H1 (cell line): ENCODE results near the gene PIGBOS1. TPM values are rescaled to one million over a fixed set of nuclear protein-coding genes. Genes with fewer than 3 reads are reported as not detected.

Experiments used
- CTCF ChIA-PET: fragments of 300-600 bp; sonication (Branson Sonifier 250); formaldehyde crosslinking; loops from one replicate; lab custom pipeline; 2021; ENCODE audit not compliant: partially characterized antibody; lab: Charles Lee
- POLR2A ChIA-PET: fragments of 300-600 bp; sonication (Branson Sonifier 250); formaldehyde crosslinking; loops from one replicate; lab custom pipeline; 2021; ENCODE audit warnings: inconsistent platforms; ENCODE audit not compliant: partially characterized antibody; lab: Charles Lee
- DNase-seq, 2 experiments: peaks; one replicate each; pipeline versions ENCODE4 v3.0.0 to v3.0.0-alpha.2; 2010 to 2022; ENCODE audit warnings: low spot score in 2 of 2, low read depth in 1 of 2, mixed read lengths in 1 of 2
- FAIRE-seq: peaks from 2 replicates; lab custom pipeline; 2011; peaks lifted over from hg19 to GRCh38; lab: Jason Lieb, UNC
- H2AFZ ChIP-seq: 2 replicates; pipeline ENCODE4 v1.8.1; 2012; ENCODE audit warnings: low read length, inconsistent platforms
- H2AK5ac ChIP-seq: 2 replicates; pipeline ENCODE4 v1.6.1; 2013; ENCODE audit warnings: low read depth, low read length
- H2BK120ac ChIP-seq: replicated peaks from 2 replicates; pipeline ENCODE3; 2013; ENCODE audit warnings: low read depth, low read length, inconsistent platforms
- H2BK12ac ChIP-seq: 2 replicates; pipeline ENCODE4 v1.6.1; 2013; ENCODE audit warnings: low read depth, low read length
- H2BK15ac ChIP-seq: 2 replicates; pipeline ENCODE4 v1.6.1; 2013; ENCODE audit warnings: low read length
- H2BK20ac ChIP-seq: 2 replicates; pipeline ENCODE4 v1.6.1; 2013; ENCODE audit warnings: low read length
- H2BK5ac ChIP-seq: 2 replicates; pipeline ENCODE4 v1.6.1; 2013; ENCODE audit warnings: low read depth, low read length
- H3K14ac ChIP-seq: 2 replicates; pipeline ENCODE4 v1.6.1; 2013; ENCODE audit warnings: inconsistent platforms; ENCODE audit not compliant: insufficient read length
- H3K18ac ChIP-seq: 2 replicates; pipeline ENCODE4 v1.6.1; 2013; ENCODE audit warnings: low read length; ENCODE audit errors: extremely low read depth
- H3K23ac ChIP-seq: 2 replicates; pipeline ENCODE4 v1.6.1; 2013; ENCODE audit warnings: inconsistent platforms; ENCODE audit not compliant: insufficient read length
- H3K23me2 ChIP-seq: 2 replicates; pipeline ENCODE4 v1.6.1; 2013; ENCODE audit warnings: low read depth, low read length
- H3K27ac ChIP-seq: 2 replicates; pipeline ENCODE4 v1.6.1; 2011; ENCODE audit warnings: low read depth, low read length, inconsistent platforms
- H3K27me3 ChIP-seq, 4 experiments: replicated peaks in 1 of 4; 1 replicate in 1 of 4; 2 replicates in 3 of 4; pipeline versions ENCODE4 v1.6.1 to v1.8.1; 2011 to 2013; ENCODE audit warnings: low read length in 3 of 4, mild to moderate bottlenecking in 3 of 4, inconsistent platforms in 2 of 4, mixed read lengths in 2 of 4, moderate library complexity in 1 of 4; ENCODE audit not compliant: control insufficient read depth in 3 of 4, insufficient read depth in 3 of 4; ENCODE audit errors: extremely low read depth in 1 of 4
- H3K36me3 ChIP-seq, 4 experiments: 2 replicates each; pipeline versions ENCODE4 v1.6.1 to v1.8.1; 2011 to 2013; ENCODE audit warnings: mild to moderate bottlenecking in 4 of 4, low read length in 3 of 4, moderate library complexity in 2 of 4, control low read depth in 1 of 4, inconsistent platforms in 1 of 4; ENCODE audit not compliant: insufficient read depth in 4 of 4, control insufficient read depth in 2 of 4
- H3K4ac ChIP-seq: replicated peaks from 2 replicates; pipeline ENCODE3; 2013; ENCODE audit warnings: low read length, low read depth, mixed read lengths, inconsistent platforms; ENCODE audit not compliant: insufficient read length
- H3K4me1 ChIP-seq, 4 experiments: replicated peaks in 1 of 4; 1 replicate in 1 of 4; 2 replicates in 3 of 4; pipeline versions ENCODE4 v1.6.1 to v1.8.1; 2011 to 2013; ENCODE audit warnings: low read length in 3 of 4, inconsistent platforms in 2 of 4, mixed read lengths in 1 of 4; ENCODE audit not compliant: insufficient read depth in 4 of 4, control insufficient read depth in 3 of 4
- H3K4me2 ChIP-seq, 2 experiments: 2 replicates each; pipeline versions ENCODE4 v1.6.1 to v1.8.1; 2011 to 2013; ENCODE audit warnings: low read depth in 2 of 2, low read length in 2 of 2, control low read depth in 1 of 2, inconsistent platforms in 1 of 2, mild to moderate bottlenecking in 1 of 2; ENCODE audit not compliant: insufficient read depth in 1 of 2
- H3K4me3 ChIP-seq, 4 experiments: fragments of 200-600, 300-600 bp in 1 of 4; sonication (generic), shearing (Covaris generic), sonication (Bioruptor Twin) in 1 of 4; 2 replicates each; pipeline versions ENCODE4 v1.5.1 to v1.8.1; 2011 to 2016; ENCODE audit warnings: low read length in 4 of 4, low read depth in 3 of 4, control low read depth in 2 of 4, inconsistent platforms in 2 of 4, mild to moderate bottlenecking in 2 of 4, mixed read lengths in 1 of 4, moderate library complexity in 1 of 4; ENCODE audit not compliant: insufficient read depth in 2 of 4; ENCODE audit errors: extremely low read depth in 1 of 4
- H3K56ac ChIP-seq: replicated peaks from 2 replicates; pipeline ENCODE3; 2013; ENCODE audit warnings: low read depth, mild to moderate bottlenecking, mixed read lengths, low read length, inconsistent platforms; ENCODE audit not compliant: insufficient read length
- H3K79me1 ChIP-seq: 2 replicates; pipeline ENCODE4 v1.6.1; 2013; ENCODE audit warnings: low read depth, low read length, control low read depth
- H3K79me2 ChIP-seq, 2 experiments: 2 replicates each; pipeline versions ENCODE4 v1.6.1 to v1.8.1; 2012 to 2013; ENCODE audit warnings: low read length in 2 of 2, mild to moderate bottlenecking in 2 of 2, inconsistent platforms in 1 of 2; ENCODE audit not compliant: insufficient read depth in 2 of 2, control insufficient read depth in 1 of 2
- H3K9ac ChIP-seq, 4 experiments: replicated peaks in 1 of 4; 1 replicate in 1 of 4; 2 replicates in 3 of 4; pipeline versions ENCODE4 v1.6.1 to v1.8.1; 2011 to 2013; ENCODE audit warnings: low read depth in 3 of 4, low read length in 3 of 4, control low read depth in 2 of 4, mild to moderate bottlenecking in 2 of 4, moderate library complexity in 2 of 4, inconsistent platforms in 1 of 4; ENCODE audit errors: extremely low read depth in 1 of 4
- H3K9me3 ChIP-seq, 2 experiments: 2 replicates each; pipeline versions ENCODE4 v1.6.1 to v1.8.1; 2012 to 2013; ENCODE audit warnings: mild to moderate bottlenecking in 2 of 2, moderate library complexity in 2 of 2, control low read depth in 1 of 2, inconsistent platforms in 1 of 2, low read depth in 1 of 2, low read length in 1 of 2, mixed read lengths in 1 of 2; ENCODE audit not compliant: insufficient read depth in 2 of 2
- H4K20me1 ChIP-seq, 2 experiments: replicated peaks in 1 of 2; 2 replicates each; pipeline versions ENCODE3 to v1.8.1; 2011 to 2013; ENCODE audit warnings: inconsistent platforms in 2 of 2, low read length in 2 of 2, mild to moderate bottlenecking in 1 of 2; ENCODE audit not compliant: insufficient read depth in 2 of 2, control insufficient read depth in 1 of 2
- H4K5ac ChIP-seq: 2 replicates; pipeline ENCODE4 v1.6.1; 2013; ENCODE audit warnings: low read length, low read depth, mixed read lengths, inconsistent platforms; ENCODE audit not compliant: insufficient read length
- H4K8ac ChIP-seq: 2 replicates; pipeline ENCODE4 v1.8.0; 2013; ENCODE audit warnings: mild to moderate bottlenecking, moderate library complexity, low read length, inconsistent platforms; ENCODE audit not compliant: insufficient read depth; ENCODE audit errors: extremely low read depth
- H4K91ac ChIP-seq: replicated peaks from 2 replicates; pipeline ENCODE3; 2013; ENCODE audit warnings: low read length, mixed read lengths, inconsistent platforms; ENCODE audit not compliant: insufficient read length
- CBX8 ChIP-seq: fragments of 300-800, 300-1000 bp; sonication (generic); IDR thresholded peaks from 2 replicates; pipeline ENCODE4 v1.7.1; 2016; ENCODE audit warnings: low read depth, low read length, borderline replicate concordance
- CTCF ChIP-seq, 3 experiments: IDR thresholded peaks; 1 replicate in 2 of 3; 2 replicates in 1 of 3; pipeline versions ENCODE4 v1.5.1 to v1.6.1; 2011; ENCODE audit warnings: low read length in 3 of 3, mild to moderate bottlenecking in 3 of 3, inconsistent platforms in 2 of 3, low read depth in 1 of 3, moderate library complexity in 1 of 3; ENCODE audit not compliant: insufficient read depth in 1 of 3; ENCODE audit errors: control extremely low read depth in 1 of 3
- GABPA ChIP-seq: IDR thresholded peaks from 2 replicates; pipeline ENCODE4 v1.6.1; 2011; ENCODE audit warnings: mild to moderate bottlenecking, low read length, moderate library complexity, borderline replicate concordance; ENCODE audit not compliant: insufficient read depth
- PHF8 ChIP-seq: fragments of 200-600 bp; sonication (generic); conservative IDR thresholded peaks from 2 replicates; pipeline ENCODE4 v1.7.1; 2012; ENCODE audit warnings: low read depth, mild to moderate bottlenecking, inconsistent platforms, low read length, moderate library complexity
- RNF2 ChIP-seq: fragments of 200-900, 300-1000 bp; sonication (generic); IDR thresholded peaks from 2 replicates; pipeline ENCODE4 v1.7.1; 2016; ENCODE audit warnings: borderline replicate concordance, low read depth, mild to moderate bottlenecking, antibody characterized with exemption, low read length; ENCODE audit not compliant: poor library complexity, severe bottlenecking; ENCODE audit errors: missing control alignments
- TAF7 ChIP-seq: optimal IDR thresholded peaks from 2 replicates; pipeline ENCODE3; 2011; ENCODE audit warnings: low read depth, mild to moderate bottlenecking, inconsistent platforms, low read length, moderate library complexity, borderline replicate concordance
- USF2 ChIP-seq: IDR thresholded peaks from 2 replicates; pipeline ENCODE4 v1.6.1; 2011; ENCODE audit warnings: low read length, improper control_type of control experiment
- WGBS, 2 experiments: shearing (Covaris generic) in 1 of 2; methylation state at CpG; one replicate each; pipeline versions ENCODE4 v1.1.6 to v1.1.7; 2013 to 2015; ENCODE audit warnings: low lambda C conversion rate in 2 of 2, mixed read lengths in 2 of 2, inconsistent platforms in 1 of 2, low coverage in 1 of 2, missing lambda C conversion rate in 1 of 2; ENCODE audit not compliant: insufficient replicate concordance in 2 of 2, insufficient coverage in 1 of 2, insufficient read length in 1 of 2; ENCODE audit errors: extremely low coverage in 1 of 2, missing lambda C conversion rate in 1 of 2; 5-methylcytosine and 5-hydroxymethylcytosine counted together
- polyA plus RNA-seq, 7 experiments: library from polyadenylated mRNA; depleted of rRNA in 3 of 7; stranded (reverse) in 5 of 7; unstranded in 2 of 7; fragments of >200 nt in 5 of 7; fragments of 200-250 nt in 2 of 7; gene quantifications; 1 replicate in 5 of 7; 2 replicates in 1 of 7; 4 replicates in 1 of 7; pipeline versions ENCODE4 v1.2.1 to v1.2.3, GENCODE V29; 2011 to 2013; ENCODE audit warnings: missing spikeins in 2 of 7, mixed read lengths in 2 of 7
- total RNA-seq: library from RNA; stranded (reverse); fragmentation: NEBNext Ultra II Directional; extraction: Animal tissue kit (Norgen Biotek cat#: 25700); gene quantifications from 2 replicates; pipeline ENCODE4 v1.2.1, GENCODE V29; 2021

The PIGBOS1 gene
- total and polyA plus RNA-seq, 2 of the 8 experiments (the other 6 are each of a cell fraction or from before 2014, with no cell fraction given), result 7.8 to 16.7 TPM

GRCh38 chr15:55270291-55270690, 48.6 kb downstream of the PIGBOS1 start:
- 90% methylated on average over 6 of the region's 6 CpGs; no CpG with 5 or more reads in 1 of the 2 experiments for WGBS, 2 experiments
- ChIA-PET POLR2A (no interaction called here), CTCF (interaction anchor here (0.6 to 1.2 kb wide), 3 partner anchors 9 to 91 kb away, joined by 3 read pairs; no protein-coding TSS in a partner anchor)
- H3K18ac ChIP-seq, result no peak overlapping the region
- H4K91ac ChIP-seq, result no peak overlapping the region
- no peaks in the 10 kb centered on the region for H3K27me3 ChIP-seq
- H3K27ac ChIP-seq, result no peak overlapping the region
- H2BK12ac ChIP-seq, result no peak overlapping the region
- no peaks in the 10 kb centered on the region; a peak in 1 of 4 replicates for H3K9me3 ChIP-seq
- no peak overlapping the region for H3K4ac ChIP-seq
- H4K5ac ChIP-seq, result no peak overlapping the region
- H3K79me1 ChIP-seq, result no peaks in the 10 kb centered on the region
- no peak overlapping the region for H2BK15ac ChIP-seq
- H2BK120ac ChIP-seq, result no peak overlapping the region
- no peaks in the 10 kb centered on the region for H3K79me2 ChIP-seq
- no peaks in the 10 kb centered on the region for H3K4me1 ChIP-seq
- no peak overlapping the region for H2AK5ac ChIP-seq
- H3K4me3 ChIP-seq, result no peak overlapping the region
- H3K56ac ChIP-seq, result no peak overlapping the region
- no peak overlapping the region for H3K23ac ChIP-seq
- no peak overlapping the region for H2BK20ac ChIP-seq
- no peak overlapping the region for H3K14ac ChIP-seq
- no peaks in the 10 kb centered on the region for H4K20me1 ChIP-seq
- no peak overlapping the region for H3K4me2 ChIP-seq
- H3K9ac ChIP-seq, result no peak overlapping the region
- no peaks in the 10 kb centered on the region for H3K23me2 ChIP-seq
- H4K8ac ChIP-seq, result no peak overlapping the region
- no peak overlapping the region for H2BK5ac ChIP-seq
- FAIRE-seq (no peak), DNase-seq (no peak)
- no peak overlapping the region for H2AFZ ChIP-seq
- no peaks in the 10 kb centered on the region for H3K36me3 ChIP-seq
- TF ChIP-seq PHF8, result no peak
- no peak for TF ChIP-seq RNF2
- TF ChIP-seq USF2, result no peak
- no peak for TF ChIP-seq GABPA
- TF ChIP-seq CBX8, result no peak
- no peak for TF ChIP-seq TAF7
- TF ChIP-seq CTCF (IDR thresholded peaks at IDR 0.05; ENCODE audit: control extremely low read depth in 1 of 3, insufficient read depth in 1 of 3, low read depth in 1 of 3, low read length in 3 of 3), result no peak
